GM21786 (cell line): ENCODE results near the gene TMEM242.

Source experiments
- ATAC-seq: cut with Tn5 transposase; IDR thresholded peaks from one replicate; pipeline ENCODE4 v1.9.1; 2021; ENCODE audit not compliant: unreplicated experiment

Gene TMEM242

DNA sequence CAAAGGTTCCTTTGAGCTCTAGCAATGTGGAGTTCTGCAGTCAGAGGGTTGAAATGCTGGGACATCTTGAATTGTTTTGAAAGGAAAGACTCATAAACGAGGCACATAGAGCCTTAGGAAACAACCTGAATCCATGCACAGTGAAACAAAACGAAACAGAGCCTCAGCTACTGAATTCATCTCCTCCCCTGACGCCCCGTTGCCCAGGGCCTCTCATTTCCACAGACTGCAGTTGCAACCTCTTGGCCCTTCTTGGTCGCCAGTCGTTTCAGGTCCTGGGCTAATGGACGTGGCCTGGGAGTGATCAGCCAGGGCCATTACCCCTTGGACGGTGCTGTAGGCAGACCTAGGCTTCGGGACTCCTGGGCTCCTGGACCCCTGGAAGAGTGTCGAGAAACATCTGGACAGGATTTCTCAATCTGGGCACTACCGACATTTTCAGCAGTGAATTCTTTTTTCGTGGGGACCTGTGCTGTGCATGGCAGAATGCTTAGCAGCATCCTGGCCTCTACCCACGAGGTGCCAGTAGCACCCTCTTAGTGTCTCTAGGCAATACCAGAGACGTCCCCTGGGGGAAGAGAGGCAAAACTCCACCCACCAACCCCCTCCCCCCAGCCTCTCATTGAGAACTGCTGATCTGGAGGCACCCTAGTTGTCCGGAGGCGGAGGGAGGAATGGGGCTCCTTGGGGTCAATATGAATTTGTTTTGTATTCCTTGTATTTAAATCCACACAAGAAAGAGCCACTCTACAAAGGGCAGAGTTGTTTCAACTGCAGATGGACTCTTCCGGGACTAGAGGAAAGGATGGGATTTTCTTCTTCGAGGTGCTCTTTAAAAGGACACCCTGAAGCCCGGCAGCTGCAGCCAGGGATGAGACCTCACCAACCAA, 50.2 kb downstream of the TMEM242 start:
- no peak for ATAC-seq

DNA sequence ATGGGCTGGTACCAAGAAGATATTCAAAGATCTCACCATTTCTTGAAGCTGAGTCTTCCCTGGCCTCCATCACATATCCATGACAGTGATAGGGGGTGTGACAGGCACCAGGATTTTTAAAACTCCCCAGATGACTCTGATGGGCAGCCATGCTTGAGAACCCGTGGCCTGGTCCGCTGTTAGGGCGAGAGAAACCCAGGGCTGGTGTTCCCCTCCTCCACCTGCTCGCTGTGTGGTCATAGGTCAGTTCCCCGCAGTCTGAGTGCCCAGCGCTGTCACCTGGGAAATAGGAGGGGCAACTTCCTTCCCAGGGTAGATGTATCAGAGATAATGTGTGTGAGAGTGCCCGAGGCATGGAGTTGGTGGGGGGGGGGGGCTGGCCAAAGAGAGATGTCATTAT, 50.9 kb downstream of the TMEM242 start:
- no peak for ATAC-seq

DNA sequence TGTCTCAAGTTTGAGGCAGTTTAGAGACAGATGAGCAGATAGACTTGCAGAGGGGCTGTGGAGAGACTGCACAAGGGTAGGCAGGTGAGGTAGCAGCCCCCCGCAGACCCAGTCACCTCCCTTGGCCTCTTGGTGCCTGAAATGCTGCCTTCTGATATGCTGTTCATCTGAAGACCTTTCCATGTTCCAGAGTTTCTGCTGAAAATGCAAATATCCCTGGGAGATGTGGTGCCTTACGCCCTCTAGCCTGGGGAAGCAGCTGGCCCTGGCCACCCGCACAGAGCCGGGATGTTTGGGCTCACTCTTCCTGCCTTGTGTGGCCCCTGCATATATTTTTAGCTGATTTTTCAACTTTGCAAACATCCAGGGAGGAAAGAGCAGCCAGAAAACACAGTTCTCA, 51.4 kb downstream of the TMEM242 start:
- ATAC-seq = no peak

DNA sequence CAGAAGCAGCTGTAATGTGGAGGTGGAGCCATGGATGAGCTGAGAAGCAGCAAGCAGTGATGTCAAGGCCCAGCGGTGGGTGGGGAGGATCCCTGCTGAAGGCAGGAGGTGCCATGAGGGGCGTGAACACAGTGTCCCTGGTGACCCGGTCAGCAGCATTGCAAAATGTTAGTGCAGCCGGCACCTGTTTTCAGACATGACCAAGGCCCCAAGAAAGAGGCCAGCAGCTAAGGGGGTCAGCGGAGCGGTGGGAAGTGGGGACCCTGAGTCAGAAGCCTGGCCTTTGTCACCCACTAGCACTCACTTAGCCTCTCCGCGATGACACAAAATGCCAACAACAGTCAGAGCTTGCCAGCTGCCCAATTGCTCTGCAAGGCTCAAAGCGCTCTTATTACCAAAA, 51.9 kb downstream of the TMEM242 start:
- no peak for ATAC-seq

DNA sequence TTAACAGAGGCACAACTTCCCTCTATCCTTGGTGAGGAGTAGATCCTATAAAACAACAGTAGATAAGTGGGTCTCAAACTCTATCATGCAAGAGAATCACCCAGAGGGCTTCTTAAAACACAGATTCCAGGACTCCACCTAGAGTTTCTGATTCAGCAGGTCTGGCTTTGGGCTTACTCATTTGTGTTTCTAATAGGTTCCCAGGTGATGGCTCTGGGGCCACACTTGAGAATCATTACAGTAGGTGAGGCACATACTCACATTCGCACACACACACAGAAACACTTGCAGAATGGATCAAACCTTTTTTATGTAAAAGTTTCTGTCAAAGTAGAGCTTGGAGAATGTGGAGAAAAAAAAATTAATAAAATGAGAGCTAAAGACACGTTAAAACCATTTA, 52.4 kb downstream of the TMEM242 start:
- no peak for ATAC-seq

DNA sequence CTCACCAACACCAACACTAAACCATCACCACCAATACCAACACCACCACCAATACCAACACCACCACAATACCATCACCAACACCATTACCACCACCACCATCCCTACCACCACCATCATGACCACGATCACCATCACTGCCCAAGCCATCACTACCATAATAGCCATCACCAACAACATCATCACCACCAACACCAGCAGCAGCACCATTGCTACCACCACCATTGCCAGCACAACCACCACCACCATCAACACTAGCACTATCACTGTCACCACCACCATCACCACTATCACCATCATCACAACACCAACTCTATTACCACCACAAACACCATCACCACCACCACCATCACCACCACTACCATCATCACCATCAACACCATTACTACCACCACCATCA, 53.0 kb downstream of the TMEM242 start:
- ATAC-seq = no peak

DNA sequence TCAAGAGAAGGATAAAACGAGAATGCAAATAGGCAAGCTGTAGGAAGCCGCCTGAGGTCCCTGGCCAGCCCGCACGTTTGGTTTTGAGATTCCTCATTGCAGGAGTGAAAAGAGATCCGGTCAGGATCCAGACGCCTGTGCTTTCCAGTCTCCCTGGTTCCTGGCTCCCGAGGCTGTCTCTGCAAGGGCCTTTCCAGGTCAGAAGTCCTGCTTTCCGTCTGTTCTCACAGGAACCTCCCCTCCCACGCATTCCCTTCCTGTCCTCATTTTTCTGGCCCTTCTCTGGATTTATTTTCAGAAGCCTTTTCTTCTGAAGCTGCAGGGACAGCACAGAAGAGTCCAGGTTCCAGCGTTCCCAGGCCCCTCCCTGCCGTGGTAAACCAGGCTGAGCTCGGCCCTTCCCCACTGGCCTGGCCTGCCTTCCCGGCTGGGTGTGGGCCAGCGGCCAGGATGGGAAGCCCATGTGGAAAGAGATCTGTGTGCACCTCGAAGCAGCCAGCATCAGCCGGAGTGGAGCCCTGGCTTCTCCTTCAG, 54.0 kb downstream of the TMEM242 start:
- no peak for ATAC-seq

DNA sequence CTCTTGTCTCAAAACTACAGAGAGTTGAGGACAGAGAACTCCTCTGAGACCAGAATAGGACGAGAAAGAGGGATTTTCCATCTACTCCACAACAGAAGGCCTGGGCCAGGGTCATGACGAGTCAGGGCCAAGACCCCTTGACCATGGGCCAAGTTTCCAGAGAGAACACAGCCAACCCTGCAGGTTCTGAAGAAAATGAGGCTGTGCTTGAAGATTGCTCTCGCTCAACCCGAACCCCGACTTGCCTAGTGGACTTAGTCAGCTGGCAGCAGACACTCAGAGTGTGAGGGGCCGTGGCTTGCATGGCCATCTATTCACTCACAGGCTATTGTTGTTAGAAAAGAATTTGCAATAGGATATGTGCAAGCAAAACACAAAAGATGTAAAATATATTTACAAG, 54.5 kb downstream of the TMEM242 start:
- ATAC-seq = no peak

DNA sequence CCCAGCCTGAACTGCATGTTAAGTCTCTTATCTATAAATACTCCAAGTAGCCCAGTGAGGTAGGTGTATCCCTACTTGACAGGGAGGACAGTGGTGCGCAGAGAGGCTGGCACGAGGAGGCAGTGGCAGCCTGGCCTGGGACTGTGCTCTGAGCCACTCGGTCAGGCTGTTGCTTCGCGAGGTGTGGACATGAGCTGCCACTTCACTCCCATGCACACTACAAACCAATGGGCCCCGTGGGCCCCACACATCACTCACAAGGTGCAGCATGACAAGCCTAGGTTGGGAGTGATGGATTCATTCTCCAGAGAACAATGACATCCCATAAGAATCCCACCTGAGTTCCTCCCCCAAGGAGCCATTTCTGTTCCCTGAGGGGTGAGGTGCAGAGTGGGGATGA, 54.9 kb downstream of the TMEM242 start:
- no peak for ATAC-seq

DNA sequence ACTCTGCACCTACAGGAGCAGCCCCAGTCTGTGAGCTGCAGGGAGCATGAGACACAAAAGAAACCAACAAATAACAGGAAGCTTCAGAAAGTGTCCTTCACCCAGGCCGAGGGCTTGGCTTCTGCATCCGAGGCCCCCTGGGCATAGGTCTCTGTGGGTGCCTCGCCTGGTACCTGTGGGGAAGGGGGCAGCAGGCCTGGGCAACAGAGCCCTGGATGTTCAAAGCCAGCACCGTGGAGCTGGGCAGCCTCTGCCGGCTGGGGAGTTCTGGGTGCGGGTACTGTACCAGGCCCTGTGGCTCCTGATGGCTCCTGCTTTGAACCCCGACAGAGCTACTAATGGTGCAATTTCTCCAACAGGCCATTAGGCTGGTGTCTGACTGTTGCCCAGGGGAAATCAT, 55.7 kb downstream of the TMEM242 start:
- no peak for ATAC-seq

DNA sequence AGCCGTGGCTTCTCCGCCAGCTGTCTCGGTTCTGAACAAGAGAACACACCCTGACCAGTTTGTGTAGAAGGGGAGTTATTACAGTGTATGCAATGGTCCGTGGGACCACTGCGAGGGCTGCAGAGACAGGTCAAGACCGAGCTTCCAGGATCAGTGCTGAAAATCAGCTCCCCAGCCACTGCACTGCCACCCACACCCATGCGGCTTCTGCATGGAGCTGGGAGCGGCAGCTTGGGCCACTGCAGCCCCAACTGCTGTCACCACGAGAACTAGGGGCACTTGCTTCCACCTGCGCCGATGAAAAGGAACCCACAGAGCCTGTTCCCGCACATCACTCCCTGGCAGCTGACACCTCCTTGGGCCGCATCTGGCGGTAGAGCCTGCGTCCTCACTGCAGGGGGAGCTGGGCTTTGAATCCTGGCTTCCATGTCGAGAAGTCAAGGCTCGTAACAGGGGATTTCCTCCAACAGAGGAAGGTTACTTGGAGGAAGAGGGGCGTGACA, 56.2 kb downstream of the TMEM242 start:
- no peak for ATAC-seq

DNA sequence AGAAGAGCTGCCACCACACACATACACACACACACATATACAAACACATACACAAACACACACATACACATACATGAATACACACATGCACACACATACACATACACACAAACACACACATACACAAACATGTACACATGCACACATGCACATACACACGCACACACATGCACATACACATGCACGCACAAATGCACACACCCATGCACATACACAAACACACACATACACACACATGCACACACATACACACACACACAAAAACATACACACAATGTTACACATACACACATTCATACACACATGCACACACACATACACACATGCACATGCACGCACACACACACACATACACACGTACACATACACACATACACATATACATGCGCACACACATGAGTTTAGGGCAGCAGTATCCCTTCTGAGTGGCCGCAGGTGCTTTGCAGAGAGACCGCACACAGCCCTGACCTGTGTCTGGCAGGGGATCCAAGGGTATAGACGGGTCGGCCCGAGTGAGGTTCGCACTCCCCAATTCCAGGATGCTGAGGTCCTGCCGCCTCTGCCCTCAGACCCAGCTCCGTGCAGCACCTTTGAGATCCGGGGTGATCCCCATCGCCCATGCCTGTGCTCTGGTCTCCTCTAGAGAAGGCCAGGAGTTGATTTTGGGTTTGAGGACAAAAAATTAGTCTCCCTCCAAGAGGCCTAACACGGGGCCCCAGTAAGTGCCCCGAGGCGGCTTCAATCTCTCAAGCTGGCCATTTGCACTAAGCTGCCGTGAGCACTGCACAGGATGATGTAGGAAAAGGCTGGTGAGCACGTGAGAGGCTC, 56.8 kb downstream of the TMEM242 start:
- no peak for ATAC-seq

DNA sequence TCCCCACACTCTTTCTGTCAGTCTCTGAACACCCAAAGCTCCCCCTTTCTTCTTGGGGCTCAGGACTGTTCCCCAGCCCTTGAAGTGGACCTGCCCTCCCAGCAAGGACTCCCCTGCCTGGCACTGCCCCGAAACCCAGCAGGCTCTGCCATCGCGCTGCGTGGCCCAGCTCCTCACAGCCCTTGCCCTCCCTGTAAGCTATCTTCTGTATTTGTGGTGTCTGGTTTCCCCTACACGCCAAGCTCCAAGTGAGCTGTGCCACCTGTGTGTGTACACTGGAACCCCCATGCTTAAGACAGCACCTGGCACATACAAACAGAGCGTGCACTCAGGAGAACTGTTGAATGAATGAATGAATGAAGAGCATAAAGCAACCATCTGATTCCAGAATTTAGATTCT, 57.7 kb downstream of the TMEM242 start:
- ATAC-seq = no peak

DNA sequence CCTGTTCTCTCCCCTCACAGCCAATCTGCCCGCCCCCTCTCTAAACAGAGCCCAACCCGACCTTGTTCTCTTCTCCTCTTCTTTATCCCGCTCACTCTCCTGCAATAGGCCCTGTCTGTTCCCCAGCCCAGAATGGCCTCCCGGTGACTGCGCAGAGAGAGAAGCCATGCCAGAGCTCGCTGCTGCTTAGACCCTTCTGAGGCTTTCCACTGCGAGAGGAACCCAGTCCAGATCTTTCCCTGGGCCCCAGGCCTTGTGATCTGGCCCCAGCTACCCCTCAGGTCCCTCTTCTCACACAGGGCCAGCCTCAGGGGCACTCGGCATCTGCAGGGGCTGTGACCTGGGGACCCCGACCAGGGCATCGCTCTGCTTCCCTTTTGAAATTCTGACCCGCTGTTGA, 58.1 kb downstream of the TMEM242 start:
- no peak for ATAC-seq

DNA sequence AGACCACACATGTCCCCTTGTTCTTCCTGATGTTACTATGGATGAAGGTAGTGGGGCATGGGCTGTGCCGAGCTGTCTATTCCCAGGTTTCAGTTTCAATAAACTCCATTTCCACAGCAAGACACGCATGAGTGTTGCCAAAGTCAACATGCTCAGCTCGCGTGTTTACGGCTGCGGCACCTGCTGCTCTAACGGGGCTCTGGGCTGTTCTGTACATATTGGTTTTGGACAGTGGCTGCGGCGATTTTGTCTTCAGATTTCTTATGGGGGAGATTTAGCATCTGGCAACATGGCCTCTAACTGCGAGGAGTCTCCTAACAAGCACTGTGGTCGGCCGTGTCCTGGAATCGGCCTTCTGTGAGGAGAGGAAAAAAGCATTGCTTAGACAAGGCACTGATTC, 58.6 kb downstream of the TMEM242 start:
- ATAC-seq = no peak

DNA sequence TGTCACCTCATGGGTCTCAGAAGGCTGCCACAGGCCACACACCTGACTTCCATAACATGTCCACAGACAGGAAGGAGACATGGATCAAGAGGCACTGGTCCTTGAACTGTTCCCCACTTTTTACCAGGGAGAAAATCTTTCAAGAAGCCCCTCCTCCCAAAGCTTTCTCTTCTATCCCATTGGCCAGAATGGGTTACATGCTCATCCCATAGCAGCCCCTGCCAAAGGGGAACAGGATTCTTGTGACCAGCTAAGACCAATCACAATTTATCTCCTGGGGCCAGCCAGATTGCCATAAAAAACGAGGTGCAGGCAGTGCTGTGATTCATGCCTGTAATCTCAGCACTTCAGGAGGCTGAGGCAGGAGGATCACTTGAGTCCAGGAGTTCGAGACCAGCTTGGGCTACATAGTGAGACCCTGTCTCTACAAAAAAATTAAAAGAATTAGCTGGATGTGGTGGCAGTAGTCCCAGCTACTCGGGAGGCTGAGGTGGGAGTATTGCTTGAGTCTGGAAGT, 59.4 kb downstream of the TMEM242 start:
- no peak for ATAC-seq

DNA sequence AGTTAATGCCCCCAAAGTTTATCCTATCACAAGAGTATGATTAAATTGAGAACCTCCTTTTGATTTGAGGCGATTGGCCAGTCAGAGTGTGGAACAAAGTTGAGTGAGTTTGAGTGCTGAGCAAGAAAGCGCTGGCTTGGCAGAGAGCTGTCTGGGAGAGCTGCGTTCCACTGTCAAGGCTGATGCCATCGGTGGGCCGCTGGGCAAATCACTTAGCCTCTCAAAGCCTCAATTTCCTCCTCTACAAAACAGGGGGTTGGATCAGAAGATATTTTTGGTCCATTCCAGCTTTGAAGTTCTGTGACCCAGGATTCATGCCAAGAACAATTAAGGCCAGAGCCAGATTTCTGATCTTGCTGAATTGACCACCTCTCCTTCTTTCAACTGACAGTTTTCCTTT, 60.2 kb downstream of the TMEM242 start:
- ATAC-seq = no peak

DNA sequence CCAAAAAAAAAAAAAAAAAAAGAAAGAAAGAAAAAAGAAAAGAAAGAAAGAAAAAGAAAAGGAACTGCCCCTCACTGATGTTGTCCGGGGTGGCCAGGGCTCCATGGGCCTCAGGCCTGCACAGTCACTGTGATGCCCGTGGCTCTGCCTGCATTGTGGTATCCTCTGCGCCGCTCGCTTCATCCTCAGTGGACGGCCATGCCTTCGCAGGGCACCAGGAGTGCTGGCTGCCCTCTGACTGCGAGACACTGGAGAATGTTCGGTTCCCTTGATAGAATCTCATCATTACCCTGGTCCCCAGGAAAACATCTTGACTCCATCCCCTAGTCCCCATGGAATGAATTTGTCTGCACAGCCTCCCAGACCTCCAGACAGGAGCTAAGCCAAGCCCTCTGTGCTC, 61.7 kb downstream of the TMEM242 start:
- ATAC-seq = no peak

DNA sequence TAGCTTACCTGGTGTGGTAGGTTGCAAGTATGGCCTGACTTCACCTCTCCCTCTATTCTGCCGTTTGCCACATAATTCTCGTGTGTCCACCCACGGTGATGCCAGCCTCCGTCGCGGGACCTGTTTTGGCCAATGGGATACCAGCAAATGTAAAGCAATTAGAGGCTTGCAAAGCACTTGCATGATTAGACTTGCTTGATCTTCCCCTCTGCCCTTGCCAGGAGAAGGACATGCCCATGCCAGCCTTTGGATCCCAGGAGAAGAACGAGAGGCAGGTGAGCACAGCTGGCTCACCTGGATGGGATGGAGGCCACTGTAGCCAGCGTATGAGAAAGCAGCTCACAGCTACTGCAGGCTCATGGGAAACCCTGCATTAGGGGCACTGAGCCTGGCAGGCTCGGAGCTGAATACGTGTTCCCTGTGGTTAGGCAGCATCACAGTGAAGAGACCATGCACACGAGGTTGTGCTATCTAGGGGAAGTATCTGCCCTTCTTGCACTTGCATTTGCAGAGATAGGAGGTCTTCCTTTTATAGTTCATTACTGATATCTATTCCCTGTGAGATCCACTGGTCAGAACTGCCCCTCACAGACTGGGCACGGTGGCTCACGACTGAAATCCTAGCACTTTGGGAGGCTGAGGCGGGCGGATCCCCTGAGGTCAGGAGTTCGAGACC, 62.4 kb downstream of the TMEM242 start:
- no peak for ATAC-seq

DNA sequence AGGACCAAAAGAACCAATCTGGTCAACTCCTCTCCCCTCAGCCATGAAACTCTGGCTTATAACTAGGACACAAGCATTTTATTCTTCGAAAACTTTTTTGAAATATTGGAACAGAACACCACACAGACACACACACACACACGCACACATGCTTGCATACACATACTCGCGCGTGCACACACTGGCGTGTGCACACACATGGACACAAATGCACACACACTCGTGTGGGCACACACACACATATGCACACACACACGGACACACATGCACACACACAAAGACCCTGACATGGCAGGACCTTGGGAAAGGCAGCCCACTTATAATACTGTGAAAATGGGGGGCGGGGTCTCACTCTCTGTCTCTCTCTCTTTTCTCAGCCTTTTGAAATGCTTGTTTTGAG, 63.9 kb downstream of the TMEM242 start:
- no peak for ATAC-seq

DNA sequence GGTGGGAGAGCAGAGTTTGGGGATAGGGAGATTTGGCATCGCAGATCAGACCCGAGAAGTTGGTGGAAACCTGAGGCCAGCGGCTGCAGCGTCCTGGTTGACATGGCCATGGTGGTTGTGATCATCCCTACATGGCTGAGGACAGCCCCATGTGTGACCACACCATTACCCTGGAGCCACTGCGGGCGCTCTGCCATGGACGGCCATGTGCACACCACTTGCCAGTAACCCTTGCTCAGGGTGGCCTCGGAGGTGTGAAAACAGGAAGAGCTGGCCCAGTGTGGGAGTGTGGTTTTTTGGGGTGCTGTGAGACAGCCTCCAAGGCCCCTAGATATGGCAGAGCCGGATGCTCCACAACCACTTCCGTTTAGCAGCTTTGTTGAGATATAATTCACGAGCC, 64.4 kb downstream of the TMEM242 start:
- no peak for ATAC-seq
